H9 (cell line): ENCODE results near the gene RERE. TPM values are rescaled to one million over a fixed set of nuclear protein-coding genes. Genes with fewer than 3 reads are reported as not detected.

Source experiments
- DNase-seq: peaks from one replicate; pipeline ENCODE4 v3.0.0-alpha.2; 2017
- H2AFZ ChIP-seq: one replicate; pipeline ENCODE4 v1.6.1; 2013; ENCODE audit warnings: mild to moderate bottlenecking, low read length, control low read depth, moderate library complexity
- H2AK5ac ChIP-seq: 2 replicates; pipeline ENCODE4 v1.6.1; 2013; ENCODE audit warnings: low read length, control low read depth, mixed read lengths; ENCODE audit not compliant: insufficient read length
- H2BK120ac ChIP-seq: one replicate; pipeline ENCODE4 v1.6.1; 2013; ENCODE audit warnings: low read depth, mild to moderate bottlenecking, low read length, control low read depth, inconsistent platforms; ENCODE audit not compliant: poor library complexity, severe bottlenecking
- H2BK12ac ChIP-seq: 2 replicates; pipeline ENCODE4 v1.6.1; 2013; ENCODE audit warnings: low read length, control low read depth, mixed read lengths, low read depth; ENCODE audit not compliant: insufficient read length
- H2BK15ac ChIP-seq: 2 replicates; pipeline ENCODE4 v1.6.1; 2013; ENCODE audit warnings: low read depth, low read length, control low read depth
- H2BK20ac ChIP-seq: one replicate; pipeline ENCODE4 v1.6.1; 2013; ENCODE audit warnings: low read depth, mild to moderate bottlenecking, low read length, control low read depth, inconsistent platforms; ENCODE audit not compliant: poor library complexity, severe bottlenecking
- H2BK5ac ChIP-seq: 2 replicates; pipeline ENCODE4 v1.6.1; 2013; ENCODE audit warnings: low read length, control low read depth, mixed read lengths; ENCODE audit not compliant: insufficient read length
- H3K14ac ChIP-seq: 2 replicates; pipeline ENCODE4 v1.6.1; 2013; ENCODE audit warnings: low read length, control low read depth; ENCODE audit not compliant: insufficient read depth
- H3K18ac ChIP-seq: 2 replicates; pipeline ENCODE4 v1.6.1; 2013; ENCODE audit warnings: low read depth, mild to moderate bottlenecking, mixed read lengths, low read length, control low read depth; ENCODE audit not compliant: insufficient read length
- H3K23ac ChIP-seq: 2 replicates; pipeline ENCODE4 v1.6.1; 2013; ENCODE audit warnings: low read length, control low read depth, mixed read lengths, low read depth; ENCODE audit not compliant: insufficient read length
- H3K23me2 ChIP-seq: 2 replicates; pipeline ENCODE4 v1.6.1; 2013; ENCODE audit warnings: low read depth, mild to moderate bottlenecking, mixed read lengths, low read length, control low read depth; ENCODE audit not compliant: insufficient read length, poor library complexity, severe bottlenecking
- H3K27ac ChIP-seq: 2 replicates; pipeline ENCODE4 v1.5.1; 2013; ENCODE audit warnings: low read length, control low read depth, mixed read lengths, low read depth; ENCODE audit not compliant: insufficient read length
- H3K27me3 ChIP-seq: 2 replicates; pipeline ENCODE4 v1.6.1; 2013; ENCODE audit warnings: low read length, control low read depth, inconsistent platforms; ENCODE audit not compliant: insufficient read depth
- H3K4ac ChIP-seq: 2 replicates; pipeline ENCODE4 v1.6.1; 2013; ENCODE audit warnings: low read depth, mild to moderate bottlenecking, control low read depth, inconsistent platforms, low read length, moderate library complexity
- H3K4me1 ChIP-seq: 2 replicates; pipeline ENCODE4 v1.6.1; 2013; ENCODE audit warnings: low read length, control low read depth, inconsistent platforms; ENCODE audit not compliant: insufficient read depth
- H3K4me2 ChIP-seq: 2 replicates; pipeline ENCODE4 v1.6.1; 2013; ENCODE audit warnings: low read length, control low read depth, mixed read lengths; ENCODE audit not compliant: insufficient read length, insufficient read depth
- H3K56ac ChIP-seq: 2 replicates; pipeline ENCODE4 v1.6.1; 2013; ENCODE audit warnings: low read depth, mild to moderate bottlenecking, mixed read lengths, low read length, control low read depth; ENCODE audit not compliant: insufficient read length
- H3K79me1 ChIP-seq: 2 replicates; pipeline ENCODE4 v1.6.1; 2013; ENCODE audit warnings: low read depth, mild to moderate bottlenecking, moderate library complexity, low read length, control low read depth, inconsistent platforms; ENCODE audit not compliant: insufficient read depth, poor library complexity, severe bottlenecking
- H3K79me2 ChIP-seq: 2 replicates; pipeline ENCODE4 v1.6.1; 2013; ENCODE audit warnings: low read length, control low read depth, inconsistent platforms; ENCODE audit not compliant: insufficient read depth
- H3K9ac ChIP-seq: 2 replicates; pipeline ENCODE4 v1.6.1; 2013; ENCODE audit warnings: low read length, control low read depth, mixed read lengths; ENCODE audit not compliant: insufficient read length; ENCODE audit errors: extremely low read depth
- H3K9me3 ChIP-seq: one replicate; pipeline ENCODE4 v1.6.1; 2013; ENCODE audit warnings: low read depth, low read length, inconsistent platforms; ENCODE audit not compliant: control insufficient read depth
- H3T11ph ChIP-seq: one replicate; pipeline ENCODE4 v1.6.1; 2013; ENCODE audit warnings: mild to moderate bottlenecking, low read length, control low read depth, inconsistent platforms
- H4K20me1 ChIP-seq: one replicate; pipeline ENCODE4 v1.6.1; 2013; ENCODE audit not compliant: control insufficient read depth, insufficient read length, insufficient read depth
- H4K5ac ChIP-seq: 2 replicates; pipeline ENCODE4 v1.6.1; 2013; ENCODE audit warnings: low read depth, mild to moderate bottlenecking, mixed read lengths, low read length, control low read depth; ENCODE audit not compliant: insufficient read length
- H4K8ac ChIP-seq: replicated peaks from 2 replicates; pipeline ENCODE4 v1.6.1; 2013; ENCODE audit warnings: low read length, control low read depth, mixed read lengths, low read depth; ENCODE audit not compliant: insufficient read length
- H4K91ac ChIP-seq: 2 replicates; pipeline ENCODE4 v1.6.1; 2013; ENCODE audit warnings: low read depth, mild to moderate bottlenecking, moderate library complexity, mixed read lengths, low read length, control low read depth; ENCODE audit not compliant: insufficient read length
- H3K27ac Mint-ChIP-seq, 3 experiments: 2 replicates in 2 of 3; 3 replicates in 1 of 3; pipeline ENCODE4 v1.8.0; 2020 to 2021; ENCODE audit warnings: mixed read lengths in 3 of 3, mild to moderate bottlenecking in 1 of 3, moderate library complexity in 1 of 3
- H3K27me3 Mint-ChIP-seq: 2 replicates; pipeline ENCODE4 v1.8.0; 2021; ENCODE audit warnings: low read depth, mild to moderate bottlenecking, moderate library complexity, mixed read lengths
- H3K36me3 Mint-ChIP-seq, 3 experiments: 2 replicates in 2 of 3; 3 replicates in 1 of 3; pipeline ENCODE4 v1.8.0; 2020 to 2021; ENCODE audit warnings: low read depth in 3 of 3, mixed read lengths in 3 of 3; ENCODE audit not compliant: insufficient read depth in 1 of 3
- H3K4me1 Mint-ChIP-seq, 2 experiments: 2 replicates each; pipeline ENCODE4 v1.8.0; 2020; ENCODE audit warnings: mixed read lengths in 2 of 2
- H3K4me3 Mint-ChIP-seq, 2 experiments: 2 replicates in 1 of 2; 3 replicates in 1 of 2; pipeline ENCODE4 v1.8.0; 2020 to 2021; ENCODE audit warnings: mild to moderate bottlenecking in 2 of 2, mixed read lengths in 2 of 2, moderate library complexity in 1 of 2
- H3K9me3 Mint-ChIP-seq, 2 experiments: 2 replicates in 1 of 2; 3 replicates in 1 of 2; pipeline ENCODE4 v1.8.0; 2020; ENCODE audit warnings: mild to moderate bottlenecking in 2 of 2, mixed read lengths in 2 of 2, moderate library complexity in 1 of 2
- CTCF ChIP-seq: fragments of 200-600 bp; sonication (generic); conservative IDR thresholded peaks from 3 replicates; pipeline ENCODE4 v1.8.0; 2021; ENCODE audit warnings: antibody characterized with exemption, mild to moderate bottlenecking
- WGBS: extraction: QIAGEN DNeasy Blood & Tissue Kit; methylation state at CpG from one replicate; pipeline ENCODE4 v1.1.7; 2013; ENCODE audit warnings: missing lambda C conversion rate, low lambda C conversion rate, mixed read lengths; ENCODE audit not compliant: insufficient read length; ENCODE audit errors: extremely low coverage; 5-methylcytosine and 5-hydroxymethylcytosine counted together
- total RNA-seq: library from RNA; stranded (reverse); gene quantifications from 2 replicates; pipeline ENCODE4 v1.2.1, GENCODE V29; 2021

Gene RERE
- total RNA-seq, 1 experiment from 2014 or later, result 103 TPM

- Histone ChIP-seq H3T11ph (no peak overlapping the region), H3K56ac (no peak overlapping the region), H2BK120ac (no peak overlapping the region), H3K27ac (peak overlapping the region; percentile 76), H2BK20ac (no peak overlapping the region), H3K9me3 (no peaks in the 10 kb centered on the region), H3K4ac (no peak overlapping the region), H4K5ac (no peak overlapping the region), H3K23ac (no peak overlapping the region), H2BK15ac (no peak overlapping the region), H3K14ac (peak overlapping the region; percentile 32; the same call in 1 of the 2 replicates), H2AFZ (no peak overlapping the region), H2BK5ac (no peak overlapping the region), H4K20me1 (no peaks in the 10 kb centered on the region), H3K9ac (peak overlapping the region; percentile 45), H3K79me2 (peaks cover 2% of the 10 kb centered on the region; the same call in 1 of the 2 replicates), H3K23me2 (peaks cover 10% of the 10 kb centered on the region), H3K27me3 (no peaks in the 10 kb centered on the region), H2AK5ac (no peak overlapping the region), H3K18ac (peak overlapping the region; percentile 4), H4K91ac (no peak overlapping the region), H3K4me1 (peaks cover 7% of the 10 kb centered on the region; the same call in 1 of the 2 replicates), H4K8ac (no peak overlapping the region), H3K79me1 (no peaks in the 10 kb centered on the region), H3K4me2 (peak overlapping the region; percentile 98), H2BK12ac (no peak overlapping the region)
- Mint-ChIP-seq H3K27me3 (no peaks in the 10 kb centered on the region), H3K36me3 (peaks cover 0 to 5% (median 0%) of the 10 kb centered on the region in 3 experiments; a peak in 2 of 7 replicates), H3K27ac (peak overlapping the region; percentile 96 to 97 (median 96)), H3K4me1 (peaks cover 20 to 25% of the 10 kb centered on the region in 2 experiments), H3K4me3 (peak overlapping the region; percentile 68 to 83), H3K9me3 (no peaks in the 10 kb centered on the region)
- TF ChIP-seq CTCF, result no peak; the same call in 2 of the 3 replicates
- peak; percentile 84 for DNase-seq
- no CpG with 5 or more reads among the region's 79 CpGs for WGBS
Measured at GRCh38 chr1:8423692-8424538, 393.5 kb downstream of the RERE start.
